Renal pelvis (tissue), 12 donors: ENCODE results near the gene NUDT2. TPM values are rescaled to one million over a fixed set of nuclear protein-coding genes. Genes with fewer than 3 reads are reported as not detected.
A peak's percentile ranks its signal among the peaks of the same experiment; 100 is the strongest.
"Not testable (repeated sequence)": the region's sequence is repeated elsewhere in the genome, so short reads cannot be mapped to it uniquely, and the experiment has no call there.

ENCODE experiments used
- DNase-seq: peaks from one replicate; pipeline ENCODE4 v3.0.0-alpha.2; 2013
- long read RNA-seq, 16 experiments: transcript quantifications; one replicate each; lab custom pipeline, GENCODE V29; 2026
- polyA plus RNA-seq, 3 donors: library from polyadenylated mRNA; unstranded; fragments of 120-200 nt; gene quantifications; one replicate each; pipeline ENCODE4 v1.2.1, GENCODE V29; 2013; ENCODE audit not compliant: insufficient read length in 3 of 3

The NUDT2 gene
- polyA plus RNA-seq = 10 to 100 TPM; 28.6 to 30.6 (median 30.5) TPM
- long read RNA-seq, donor 1, partial matches to known transcripts = 5 of 9 reads
- long read RNA-seq, donor 1, other reads (novel, unspliced or antisense) = 0 of 9 reads
- long read RNA-seq, donor 2, transcript NUDT2-201 (4 exons, 960 nt) = major isoform, 11 of 21 reads
- long read RNA-seq, donor 2, partial matches to known transcripts = 8 of 21 reads
- long read RNA-seq, donor 2, other reads (novel, unspliced or antisense) = 0 of 21 reads
- long read RNA-seq, donor 3, transcript NUDT2-201 (4 exons, 960 nt) = major isoform, 6 of 7 reads
- long read RNA-seq, donor 3, partial matches to known transcripts = 0 of 7 reads
- long read RNA-seq, donor 3, other reads (novel, unspliced or antisense) = 0 of 7 reads
- long read RNA-seq, donor 4, transcript NUDT2-201 (4 exons, 960 nt) = major isoform, 18 of 32 reads
- long read RNA-seq, donor 4, partial matches to known transcripts = 13 of 32 reads
- long read RNA-seq, donor 4, other reads (novel, unspliced or antisense) = 0 of 32 reads
- long read RNA-seq, donor 5, partial matches to known transcripts = 5 of 8 reads
- long read RNA-seq, donor 5, other reads (novel, unspliced or antisense) = 0 of 8 reads
- long read RNA-seq, donor 6, partial matches to known transcripts = 6 of 10 reads
- long read RNA-seq, donor 6, other reads (novel, unspliced or antisense) = 0 of 10 reads
- long read RNA-seq, donor 7, transcript NUDT2-201 (4 exons, 960 nt) = major isoform, 12 of 30 reads
- long read RNA-seq, donor 7, partial matches to known transcripts = 18 of 30 reads
- long read RNA-seq, donor 7, other reads (novel, unspliced or antisense) = 0 of 30 reads
- long read RNA-seq, donor 8, partial matches to known transcripts = 0 of 2 reads
- long read RNA-seq, donor 8, other reads (novel, unspliced or antisense) = 0 of 2 reads
- long read RNA-seq, donor 9, transcript NUDT2-201 (4 exons, 960 nt) = major isoform, 9 of 10 reads
- long read RNA-seq, donor 9, partial matches to known transcripts = 0 of 10 reads
- long read RNA-seq, donor 9, other reads (novel, unspliced or antisense) = 0 of 10 reads
- long read RNA-seq, donor 10, transcript NUDT2-201 (4 exons, 960 nt) = major isoform, 8 of 19 reads
- long read RNA-seq, donor 10, partial matches to known transcripts = 7 of 19 reads
- long read RNA-seq, donor 10, other reads (novel, unspliced or antisense) = 0 of 19 reads
- long read RNA-seq, donor 11, transcript NUDT2-201 (4 exons, 960 nt) = major isoform, 5 of 6 reads
- long read RNA-seq, donor 11, partial matches to known transcripts = 0 of 6 reads
- long read RNA-seq, donor 11, other reads (novel, unspliced or antisense) = 0 of 6 reads
- long read RNA-seq, donor 12, transcript NUDT2-201 (4 exons, 960 nt) = major isoform, 8 of 19 reads
- long read RNA-seq, donor 12, partial matches to known transcripts = 10 of 19 reads
- long read RNA-seq, donor 12, other reads (novel, unspliced or antisense) = 0 of 19 reads
- long read RNA-seq, donor 13, transcript NUDT2-201 (4 exons, 960 nt) = major isoform, 7 of 19 reads
- long read RNA-seq, donor 13, partial matches to known transcripts = 10 of 19 reads
- long read RNA-seq, donor 13, other reads (novel, unspliced or antisense) = 0 of 19 reads
- long read RNA-seq, donor 14 = 0 reads
- long read RNA-seq, donor 15, transcript NUDT2-201 (4 exons, 960 nt) = major isoform, 13 of 19 reads
- long read RNA-seq, donor 15, partial matches to known transcripts = 5 of 19 reads
- long read RNA-seq, donor 15, other reads (novel, unspliced or antisense) = 0 of 19 reads
- long read RNA-seq, donor 16, partial matches to known transcripts = 5 of 9 reads
- long read RNA-seq, donor 16, other reads (novel, unspliced or antisense) = 0 of 9 reads

- peak; percentile 100 for DNase-seq
These were observed at the start of gene NUDT2, which contains the start of gene KIF24 for GRCh38 chr9:34328987-34329832. Gene NUDT2 (plus strand): TSS chr9:34329569. CDS start chr9:34339040, 9,471 bp downstream. Gene KIF24 (minus strand): TSS chr9:34329268. CDS start chr9:34311346, 17,922 bp downstream.

- no peak for DNase-seq
These were observed 47.3 kb upstream of the NUDT2 start for GRCh38 chr9:34282096-34282495.

- no peak for DNase-seq
These were observed 40.2 kb upstream of the NUDT2 start for GRCh38 chr9:34289159-34289558.

GRCh38 chr9:34291023-34291422 is 38.3 kb upstream of the NUDT2 start:
- DNase-seq = no peak

GRCh38 chr9:34291423-34291822 is 37.9 kb upstream of the NUDT2 start:
- DNase-seq = no peak

GRCh38 chr9:34292552-34292951 is 36.8 kb upstream of the NUDT2 start:
- no peak for DNase-seq

GRCh38 chr9:34301064-34301463 is 28.3 kb upstream of the NUDT2 start:
- DNase-seq = not testable (repeated sequence)

GRCh38 chr9:34308316-34308715 is 21.1 kb upstream of the NUDT2 start:
- DNase-seq = not testable (repeated sequence)

GRCh38 chr9:34310215-34310614 is 19.2 kb upstream of the NUDT2 start:
- no peak for DNase-seq

GRCh38 chr9:34311499-34312185 is 17.7 kb upstream of the NUDT2 start:
- no peak for DNase-seq

- DNase-seq = no peak
These were observed 11.9 kb upstream of the NUDT2 start for GRCh38 chr9:34317436-34317835.

- no peak for DNase-seq
These were observed 11.1 kb upstream of the NUDT2 start for GRCh38 chr9:34318163-34318790.

- DNase-seq = no peak
These were observed 7.9 kb upstream of the NUDT2 start for GRCh38 chr9:34321451-34321850.

GRCh38 chr9:34322899-34323591 is 6.3 kb upstream of the NUDT2 start:
- DNase-seq = no peak

GRCh38 chr9:34326690-34327089 is 2.7 kb upstream of the NUDT2 start:
- no peak for DNase-seq

- no peak for DNase-seq
These were observed 826 bp upstream of the NUDT2 start for GRCh38 chr9:34328500-34328986.

- no peak for DNase-seq
These were observed 1.8 kb downstream of the NUDT2 start for GRCh38 chr9:34331196-34331595.
